Lower leg skin (tissue), 3 donors: ENCODE results near the gene HIPK1.

Experiments
- CTCF ChIP-seq, 3 donors: fragments of 450-650 bp; IDR thresholded peaks; one replicate each; pipeline ENCODE4 v1.5.1; 2016; ENCODE audit warnings: antibody characterized with exemption in 3 of 3, mild to moderate bottlenecking in 3 of 3, moderate library complexity in 2 of 3
- POLR2A ChIP-seq, 2 donors: fragments of 450-650 bp; IDR thresholded peaks; one replicate each; pipeline ENCODE4 v1.6.1; 2016 to 2017; ENCODE audit warnings: antibody characterized with exemption in 2 of 2, mild to moderate bottlenecking in 1 of 2, moderate library complexity in 1 of 2

GRCh38 chr1:113895961-113896360, 33.2 kb upstream of the HIPK1 start:
- TF ChIP-seq CTCF (IDR thresholded peaks at IDR 0.05) (no peak), POLR2A (IDR thresholded peaks at IDR 0.05) (no peak)
